Measurements from ENCODE around the gene GOLGA2.

The GOLGA2 gene

GRCh38 chr9:128257086-128257825, 18.6 kb downstream of the GOLGA2 start:
- Mint-ChIP-seq H3K27ac (no peak overlapping the region), H3K9me3 (no peaks in the 10 kb centered on the region), H3K36me3 (ENCODE audit: low read depth) (peaks cover 86% of the 10 kb centered on the region)

GRCh38 chr9:128254855-128255759, 20.7 kb downstream of the GOLGA2 start:
- H3K27ac Mint-ChIP-seq = no peak overlapping the region
- H3K36me3 Mint-ChIP-seq (ENCODE audit: low read depth) = peaks cover 78% of the 10 kb centered on the region
- H3K9me3 Mint-ChIP-seq = no peaks in the 10 kb centered on the region
- intact Hi-C loops (cut with micrococcal nuclease) = no loop called here
- no peak overlapping the region for H3K4me3 Mint-ChIP-seq
- H3K27me3 Mint-ChIP-seq = peaks cover 25% of the 10 kb centered on the region
- H3K4me1 Mint-ChIP-seq (ENCODE audit: low read depth) = peaks cover 21% of the 10 kb centered on the region

More at GRCh38 chr9:128257086-128257825, 18.6 kb downstream of the GOLGA2 start:
- peaks cover 4% of the 10 kb centered on the region for H3K4me1 Mint-ChIP-seq (ENCODE audit: low read depth)
- intact Hi-C loops (cut with micrococcal nuclease) = no loop called here
- H3K27me3 Mint-ChIP-seq = peaks cover 12% of the 10 kb centered on the region
- H3K4me3 Mint-ChIP-seq = no peak overlapping the region

- intact Hi-C loops (cut with micrococcal nuclease) = no loop called here
- H3K36me3 Mint-ChIP-seq (ENCODE audit: low read depth) = peaks cover 71% of the 10 kb centered on the region
- peaks cover 32% of the 10 kb centered on the region for H3K27me3 Mint-ChIP-seq
- no peaks in the 10 kb centered on the region for H3K9me3 Mint-ChIP-seq
- H3K4me1 Mint-ChIP-seq (ENCODE audit: low read depth) = peaks cover 28% of the 10 kb centered on the region
- no peak overlapping the region for H3K4me3 Mint-ChIP-seq
- H3K27ac Mint-ChIP-seq = no peak overlapping the region
Observed at GRCh38 chr9:128254362-128254761, 21.4 kb downstream of the GOLGA2 start.

GRCh38 chr9:128253991-128254346, 21.8 kb downstream of the GOLGA2 start:
- Mint-ChIP-seq H3K36me3 (ENCODE audit: low read depth) (peaks cover 67% of the 10 kb centered on the region), H3K4me1 (ENCODE audit: low read depth) (peaks cover 28% of the 10 kb centered on the region), H3K27ac (no peak overlapping the region), H3K4me3 (no peak overlapping the region), H3K27me3 (peaks cover 32% of the 10 kb centered on the region), H3K9me3 (no peaks in the 10 kb centered on the region)
- intact Hi-C loops (cut with micrococcal nuclease) = no loop called here

- Mint-ChIP-seq H3K4me3 (no peak overlapping the region), H3K4me1 (ENCODE audit: low read depth) (peaks cover 28% of the 10 kb centered on the region), H3K9me3 (no peaks in the 10 kb centered on the region), H3K27ac (no peak overlapping the region), H3K27me3 (peaks cover 35% of the 10 kb centered on the region), H3K36me3 (ENCODE audit: low read depth) (peaks cover 65% of the 10 kb centered on the region)
- intact Hi-C loops (cut with micrococcal nuclease) = no loop called here
Observed at GRCh38 chr9:128253140-128253990, 22.4 kb downstream of the GOLGA2 start.

- no peak overlapping the region for H3K4me3 Mint-ChIP-seq
Observed at GRCh38 chr9:128252317-128253139, 23.3 kb downstream of the GOLGA2 start.

GRCh38 chr9:128251732-128252100, 24.1 kb downstream of the GOLGA2 start:
- Mint-ChIP-seq H3K27ac (no peak overlapping the region), H3K36me3 (ENCODE audit: low read depth) (peaks cover 55% of the 10 kb centered on the region), H3K4me3 (no peak overlapping the region), H3K9me3 (no peaks in the 10 kb centered on the region), H3K27me3 (peaks cover 35% of the 10 kb centered on the region), H3K4me1 (ENCODE audit: low read depth) (peaks cover 28% of the 10 kb centered on the region)
- intact Hi-C loops (cut with micrococcal nuclease) = no loop called here

More at GRCh38 chr9:128252317-128253139, 23.3 kb downstream of the GOLGA2 start:
- peaks cover 62% of the 10 kb centered on the region for H3K36me3 Mint-ChIP-seq (ENCODE audit: low read depth)
- H3K4me1 Mint-ChIP-seq (ENCODE audit: low read depth) = peaks cover 28% of the 10 kb centered on the region
- H3K27ac Mint-ChIP-seq = no peak overlapping the region
- peaks cover 35% of the 10 kb centered on the region for H3K27me3 Mint-ChIP-seq
- intact Hi-C loops (cut with micrococcal nuclease) = no loop called here
- H3K9me3 Mint-ChIP-seq = no peaks in the 10 kb centered on the region

- no peak overlapping the region for H3K27ac Mint-ChIP-seq
- peaks cover 35% of the 10 kb centered on the region for H3K27me3 Mint-ChIP-seq
- intact Hi-C loops (cut with micrococcal nuclease) = no loop called here
- H3K36me3 Mint-ChIP-seq (ENCODE audit: low read depth) = peaks cover 54% of the 10 kb centered on the region
- peaks cover 30% of the 10 kb centered on the region for H3K4me1 Mint-ChIP-seq (ENCODE audit: low read depth)
- H3K9me3 Mint-ChIP-seq = no peaks in the 10 kb centered on the region
- peak overlapping the region; percentile 75 for H3K4me3 Mint-ChIP-seq
Observed at GRCh38 chr9:128250839-128251731, 24.7 kb downstream of the GOLGA2 start.

- Mint-ChIP-seq H3K27me3 (peaks cover 35% of the 10 kb centered on the region), H3K9me3 (no peaks in the 10 kb centered on the region), H3K36me3 (ENCODE audit: low read depth) (peaks cover 47% of the 10 kb centered on the region), H3K4me1 (ENCODE audit: low read depth) (peaks cover 39% of the 10 kb centered on the region), H3K4me3 (peak overlapping the region; percentile 30), H3K27ac (no peak overlapping the region)
- intact Hi-C loops (cut with micrococcal nuclease) = no loop called here
Observed at GRCh38 chr9:128249908-128250838, 25.6 kb downstream of the GOLGA2 start.

GRCh38 chr9:128249558-128249907, 26.3 kb downstream of the GOLGA2 start:
- intact Hi-C loops (cut with micrococcal nuclease) = no loop called here
- no peak overlapping the region for H3K27ac Mint-ChIP-seq
- no peaks in the 10 kb centered on the region for H3K9me3 Mint-ChIP-seq

GRCh38 chr9:128247226-128247803, 28.5 kb downstream of the GOLGA2 start:
- Mint-ChIP-seq H3K27me3 (peaks cover 34% of the 10 kb centered on the region), H3K27ac (no peak overlapping the region), H3K9me3 (no peaks in the 10 kb centered on the region), H3K4me3 (no peak overlapping the region), H3K4me1 (ENCODE audit: low read depth) (peaks cover 50% of the 10 kb centered on the region), H3K36me3 (ENCODE audit: low read depth) (peaks cover 25% of the 10 kb centered on the region)
- intact Hi-C loops (cut with micrococcal nuclease) = no loop called here

More at GRCh38 chr9:128249558-128249907, 26.3 kb downstream of the GOLGA2 start:
- Mint-ChIP-seq H3K36me3 (ENCODE audit: low read depth) (peaks cover 43% of the 10 kb centered on the region), H3K4me3 (no peak overlapping the region), H3K4me1 (ENCODE audit: low read depth) (peaks cover 40% of the 10 kb centered on the region), H3K27me3 (peaks cover 35% of the 10 kb centered on the region)

All from dendritic cell treated with granulocyte-macrophage colony-stimulating factor and Interleukin-4, amounts not matched to agents 40 ng/mL and 50 ng/mL, for 4 days (primary cell).